Stimulated activated CD4-positive, alpha-beta T cell treated with anti-CD3 and anti-CD28 coated beads, Interleukin-15, amount 100 ng/mL, for 1 hour (primary cell): Measurements from ENCODE around the gene SLU7.

ENCODE experiments used
- DNase-seq, 2 donors: peaks; one replicate each; pipeline ENCODE4 v3.0.0-alpha.2; 2020; ENCODE audit warnings: low read depth in 1 of 2, low spot score in 1 of 2

SLU7 gene

DNA sequence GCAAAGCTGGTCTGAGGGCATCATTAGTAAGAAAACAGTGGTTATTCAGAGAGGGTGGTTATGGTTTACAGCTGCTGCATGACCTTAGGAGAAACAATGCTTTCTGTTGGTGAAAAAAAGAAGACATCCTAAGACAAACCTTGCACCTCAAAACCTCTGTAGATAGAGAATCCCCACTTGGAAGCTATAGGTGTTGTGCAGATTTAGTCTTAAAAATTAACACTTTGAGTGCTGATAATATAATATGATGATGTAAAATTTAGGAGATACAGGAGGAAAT is 1.4 kb upstream of the SLU7 start:
- no peak for DNase-seq

- DNase-seq: no peak
These were observed 813 bp upstream of the SLU7 start for GRCh38 chr5:160419458-160420330.

DNA sequence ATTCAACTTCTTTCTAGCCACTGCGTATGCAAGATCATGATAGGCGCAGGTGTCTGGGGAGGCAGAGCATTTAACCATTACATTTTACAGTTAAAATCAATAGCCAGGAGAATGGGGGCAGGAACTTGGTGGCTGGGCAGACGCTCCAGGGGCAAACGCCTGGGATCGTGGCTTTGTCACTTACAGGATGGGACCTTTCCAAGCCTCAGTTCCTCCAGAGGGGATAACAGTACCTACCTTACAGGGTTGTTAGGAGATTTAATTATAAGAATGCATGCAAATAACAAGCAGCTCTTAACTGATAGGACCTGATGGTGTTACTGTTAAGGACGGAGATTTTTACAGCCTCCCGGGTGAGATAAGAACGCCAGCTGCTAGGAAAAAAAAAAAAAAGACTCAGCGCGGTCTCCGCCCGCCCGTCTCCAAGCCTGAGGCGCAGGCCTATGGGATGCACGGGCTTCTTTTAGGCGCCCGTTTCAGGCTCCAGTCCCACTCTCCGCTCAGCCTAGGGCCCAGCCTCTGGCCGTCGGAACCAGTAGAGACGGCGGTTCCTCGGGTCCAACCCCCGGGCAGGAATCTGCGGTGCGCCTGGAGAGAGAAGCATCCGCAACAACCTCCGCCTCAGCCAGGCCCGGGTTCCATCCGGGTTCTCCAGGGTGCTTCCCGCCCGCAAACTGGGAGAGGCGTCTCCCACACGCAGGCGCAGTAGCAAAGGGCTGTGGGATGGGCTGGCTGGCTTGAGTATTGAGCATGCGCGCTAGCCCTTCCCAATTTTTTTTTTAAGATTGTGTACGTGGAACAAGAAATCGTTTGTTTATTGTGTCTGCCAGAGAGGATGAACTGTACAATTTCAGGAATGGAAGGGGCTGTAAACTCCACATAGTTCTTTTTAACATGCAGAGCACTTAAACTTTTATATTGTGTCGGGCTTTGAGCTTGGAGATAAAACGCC is 19.2 kb downstream of the SLU7 start, which contains the start of gene FAM200C:
FAM200C (minus strand) TSS at position 653 of the 952 bp plus-strand sequence. CDS start 4,564 bp downstream, outside the sequence.
- peak; percentile 22 to 47 for DNase-seq

GRCh38 chr5:160398806-160399205 is 20.1 kb downstream of the SLU7 start:
- DNase-seq: no peak

GRCh38 chr5:160397492-160397891 is 21.4 kb downstream of the SLU7 start:
- DNase-seq: no peak

DNA sequence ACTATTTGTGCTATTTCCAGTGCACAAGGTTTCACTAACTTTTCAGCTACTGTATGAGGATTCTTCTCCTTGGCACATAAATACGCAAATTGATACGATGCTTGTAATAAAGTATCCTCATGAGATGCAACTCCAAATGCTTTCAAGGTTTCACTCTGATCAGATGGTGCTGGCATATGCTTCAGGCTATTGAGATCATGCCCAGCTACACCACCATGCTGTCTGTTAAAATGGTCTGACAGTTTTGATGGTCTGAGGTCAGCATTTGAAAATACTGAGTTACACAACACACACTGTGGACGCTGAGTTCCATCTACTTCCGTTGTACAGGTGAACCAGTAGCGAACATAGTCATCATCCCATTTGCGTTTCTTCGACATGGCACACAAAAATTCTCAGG is 23.8 kb downstream of the SLU7 start:
- DNase-seq: no peak

GRCh38 chr5:160390787-160391696 is 27.8 kb downstream of the SLU7 start:
- DNase-seq: no peak

- DNase-seq: no peak
These were observed 31.4 kb downstream of the SLU7 start for GRCh38 chr5:160387445-160387844.

GRCh38 chr5:160385496-160385895 is 33.4 kb downstream of the SLU7 start:
- no peak for DNase-seq

GRCh38 chr5:160384681-160385080 is 34.2 kb downstream of the SLU7 start:
- DNase-seq: no peak

- no peak for DNase-seq
These were observed 36.5 kb downstream of the SLU7 start for GRCh38 chr5:160382346-160382745.

GRCh38 chr5:160380041-160380440 is 38.8 kb downstream of the SLU7 start:
- no peak for DNase-seq

- DNase-seq: no peak
These were observed 39.4 kb downstream of the SLU7 start for GRCh38 chr5:160379511-160379910.

DNA sequence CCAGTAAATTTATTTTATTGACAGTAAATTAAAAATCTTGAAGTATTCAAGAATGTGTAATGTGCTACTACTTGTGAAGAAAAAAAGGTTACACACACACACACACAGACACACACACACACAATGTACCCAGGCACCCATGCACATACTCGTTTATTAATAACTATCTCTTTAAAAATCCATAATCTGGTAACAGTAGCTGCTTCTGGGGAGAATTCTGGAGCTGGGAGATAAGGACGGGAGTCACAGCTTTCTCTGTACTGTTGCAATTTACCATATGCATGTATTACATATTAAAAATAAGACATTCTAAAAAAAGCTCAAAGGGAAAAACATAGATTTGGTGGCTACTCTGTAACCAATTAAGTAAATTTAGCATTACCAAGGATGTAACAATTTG is 40.6 kb downstream of the SLU7 start:
- no peak for DNase-seq

DNA sequence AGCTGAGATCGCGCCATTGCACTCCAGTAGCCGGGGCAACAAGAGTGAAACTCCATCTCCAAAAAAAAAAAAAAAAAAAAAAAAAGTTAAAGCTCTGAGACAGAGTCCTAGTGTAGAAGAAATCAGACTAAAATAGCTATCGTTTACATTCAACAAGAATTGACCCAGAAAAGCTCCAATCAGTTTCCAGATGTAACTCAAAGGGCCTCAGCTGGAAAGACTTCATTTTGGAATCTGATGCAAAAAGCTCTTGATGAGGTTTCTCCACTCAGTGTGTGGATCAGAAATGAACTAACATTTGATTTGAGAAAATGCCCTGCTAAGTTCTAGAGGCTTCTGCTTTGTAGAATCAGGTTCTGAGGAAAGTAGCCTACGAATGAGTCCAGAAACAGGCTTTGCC is 41.2 kb downstream of the SLU7 start:
- no peak for DNase-seq

DNA sequence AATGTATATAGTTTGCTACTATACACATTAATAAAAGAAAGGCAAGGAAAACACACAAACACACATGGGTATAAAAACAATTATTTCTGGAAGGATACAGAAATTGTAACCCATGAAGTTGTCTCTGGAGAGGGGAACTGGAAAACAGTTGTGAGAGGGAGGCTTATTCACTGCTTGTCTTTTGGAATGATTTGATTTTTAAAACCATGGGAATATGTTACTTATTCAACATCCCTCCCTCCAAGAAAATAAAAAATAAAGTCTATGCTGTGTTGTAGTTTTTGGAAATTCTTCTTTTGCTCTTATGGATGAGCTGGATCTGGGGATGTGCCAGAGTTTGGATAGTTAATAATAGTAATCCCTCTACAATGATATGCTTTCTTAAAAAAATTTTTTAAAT is 42.5 kb downstream of the SLU7 start:
- DNase-seq: no peak

DNA sequence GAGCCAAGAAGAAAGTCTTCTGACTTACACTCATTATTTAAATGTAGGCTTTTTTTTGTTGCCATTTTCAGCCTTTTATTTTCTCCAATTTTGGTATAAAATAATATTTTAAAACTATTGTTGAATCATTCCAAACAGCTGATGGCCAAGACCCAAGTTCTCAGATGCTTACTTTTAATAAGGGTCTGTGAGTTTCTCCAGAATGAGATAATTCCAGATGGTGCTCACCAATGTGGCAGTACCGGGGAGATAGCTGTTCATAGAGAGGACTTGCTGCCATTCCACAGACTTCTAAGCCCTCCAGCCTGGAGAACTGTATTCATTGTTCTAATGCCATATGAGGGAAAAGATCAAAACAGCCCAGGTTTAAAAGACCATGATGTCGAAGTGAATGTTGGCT is 43.2 kb downstream of the SLU7 start:
- no peak for DNase-seq

GRCh38 chr5:160375166-160375565 is 43.7 kb downstream of the SLU7 start:
- DNase-seq: no peak

GRCh38 chr5:160371294-160371693 is 47.6 kb downstream of the SLU7 start:
- DNase-seq: no peak

GRCh38 chr5:160370713-160371034 is 48.2 kb downstream of the SLU7 start:
- no peak for DNase-seq

GRCh38 chr5:160369990-160370712 is 48.7 kb downstream of the SLU7 start, which contains the start of gene C1QTNF2:
C1QTNF2 (minus strand) TSS chr5:160370626; CDS start chr5:160355011, 15,615 bp downstream.
- DNase-seq: no peak
